Cerebellar cortex (tissue), 1 donor: ENCODE measurements around the gene MEAK7.

Experiments used
- DNase-seq: peaks from one replicate; pipeline ENCODE4 v3.0.0-alpha.2; 2015; ENCODE audit warnings: low spot score

Gene MEAK7

GRCh38 chr16:84511831-84512230 is 7.4 kb upstream of the MEAK7 start:
- DNase-seq = no peak

- peak; percentile 93 for DNase-seq
Observed at GRCh38 chr16:84511180-84511800, 6.8 kb upstream of the MEAK7 start.

GRCh38 chr16:84509032-84509950 is 4.8 kb upstream of the MEAK7 start:
- DNase-seq = no peak

- DNase-seq = no peak
Observed at GRCh38 chr16:84508502-84508901, 4.0 kb upstream of the MEAK7 start.

GRCh38 chr16:84507011-84507982 is 2.8 kb upstream of the MEAK7 start:
- no peak for DNase-seq

- DNase-seq = no peak
Observed at GRCh38 chr16:84505249-84506187, 1.1 kb upstream of the MEAK7 start.

GRCh38 chr16:84503751-84504395 is 586 bp downstream of the MEAK7 start:
- no peak for DNase-seq

GRCh38 chr16:84502581-84502980 is 1.9 kb downstream of the MEAK7 start:
- no peak for DNase-seq

- no peak for DNase-seq
Observed at GRCh38 chr16:84502075-84502474, 2.4 kb downstream of the MEAK7 start.

- no peak for DNase-seq
Observed at GRCh38 chr16:84501077-84501735, 3.3 kb downstream of the MEAK7 start.

GRCh38 chr16:84500531-84500930 is 3.9 kb downstream of the MEAK7 start:
- no peak for DNase-seq

- DNase-seq = no peak
Observed at GRCh38 chr16:84499638-84500037, 4.8 kb downstream of the MEAK7 start.

- no peak for DNase-seq
Observed at GRCh38 chr16:84498859-84499620, 5.4 kb downstream of the MEAK7 start.

- DNase-seq = no peak
Observed at GRCh38 chr16:84498223-84498610, 6.2 kb downstream of the MEAK7 start.

GRCh38 chr16:84497418-84498222 is 6.8 kb downstream of the MEAK7 start:
- no peak for DNase-seq

- DNase-seq = no peak
Observed at GRCh38 chr16:84496991-84497390, 7.5 kb downstream of the MEAK7 start.

- DNase-seq = no peak
Observed at GRCh38 chr16:84495506-84495905, 9.0 kb downstream of the MEAK7 start.

- no peak for DNase-seq
Observed at GRCh38 chr16:84489131-84489530, 15.3 kb downstream of the MEAK7 start.
